Activated naive CD4-positive, alpha-beta T cell treated with anti-CD3 and anti-CD28 coated beads, Interleukin-2, amount 10 ng/mL, durations not matched to agents 7 days and 5 days (primary cell): ENCODE data around the gene TTC3.
"Not testable (repeated sequence)": the region's sequence is repeated elsewhere in the genome, so short reads cannot be mapped to it uniquely, and the experiment has no call there.

Source experiments
- CTCF ChIA-PET: fragments of 350-600 bp; sonication (Branson Sonifier 250); formaldehyde crosslinking; loops from one replicate; lab custom pipeline; 2021; ENCODE audit warnings: antibody characterized with exemption; lab: Charles Lee
- DNase-seq: peaks from one replicate; pipeline ENCODE4 v3.0.0-alpha.2; 2020
- H3K27ac Mint-ChIP-seq: one replicate; pipeline ENCODE4 v1.8.0; 2021; ENCODE audit warnings: mild to moderate bottlenecking, moderate library complexity, mixed read lengths
- H3K27me3 Mint-ChIP-seq: one replicate; pipeline ENCODE4 v1.8.0; 2021; ENCODE audit warnings: mild to moderate bottlenecking, mixed read lengths
- H3K36me3 Mint-ChIP-seq: one replicate; pipeline ENCODE4 v1.8.0; 2021; ENCODE audit warnings: mixed read lengths
- H3K4me1 Mint-ChIP-seq: one replicate; pipeline ENCODE4 v1.8.0; 2021; ENCODE audit warnings: mixed read lengths
- H3K4me3 Mint-ChIP-seq: one replicate; pipeline ENCODE4 v1.8.0; 2021; ENCODE audit warnings: mild to moderate bottlenecking, moderate library complexity, mixed read lengths
- H3K9me3 Mint-ChIP-seq: one replicate; pipeline ENCODE4 v1.8.0; 2021; ENCODE audit warnings: mixed read lengths

Gene TTC3

DNA sequence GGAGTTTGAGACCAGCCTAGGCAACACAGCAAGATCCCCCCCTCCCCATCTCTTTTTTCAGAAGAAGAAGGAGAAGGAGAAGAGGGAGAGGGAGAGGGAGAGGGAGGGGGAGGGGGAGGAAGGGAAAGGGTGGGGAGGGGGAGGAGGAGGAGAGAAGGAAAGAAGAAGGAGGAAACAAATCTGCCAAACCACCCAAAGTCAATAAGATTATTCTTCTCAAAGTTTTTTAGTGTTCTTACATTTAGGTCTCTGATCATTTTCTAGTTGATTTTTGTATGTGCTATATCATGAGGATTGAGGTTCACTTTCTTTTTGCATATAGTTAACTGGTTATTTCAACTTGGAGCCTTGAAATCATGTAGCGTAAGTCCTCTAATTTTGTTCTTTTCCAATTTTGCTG is 137.7 kb downstream of the TTC3 start:
- Mint-ChIP-seq H3K27ac (no peak overlapping the region), H3K4me3 (no peak overlapping the region), H3K4me1 (peaks cover 30% of the 10 kb centered on the region), H3K36me3 (peaks cover 4% of the 10 kb centered on the region), H3K9me3 (peaks cover 6% of the 10 kb centered on the region), H3K27me3 (peaks cover 16% of the 10 kb centered on the region)
- DNase-seq = no peak
- CTCF ChIA-PET = no interaction called here

DNA sequence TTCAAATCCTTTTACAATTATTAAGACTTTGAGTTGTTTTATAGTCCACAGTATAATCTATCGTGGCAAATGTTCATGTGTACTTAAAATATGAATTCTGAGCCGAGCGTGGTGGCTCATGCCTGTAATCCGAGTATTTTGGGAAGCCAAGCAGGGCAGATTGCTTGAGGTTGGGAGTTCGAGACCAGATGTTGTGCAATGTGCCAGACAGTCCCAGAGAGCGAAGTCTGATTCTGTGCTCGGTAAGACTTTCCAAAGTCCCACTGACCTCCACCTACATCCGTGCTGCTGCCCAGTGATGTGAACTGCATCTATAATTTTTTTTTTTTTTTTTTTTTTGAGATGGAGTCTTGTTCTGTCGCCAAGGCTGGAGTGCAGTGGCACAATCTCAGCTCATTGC is 141.9 kb downstream of the TTC3 start:
- H3K27me3 Mint-ChIP-seq = peaks cover 12% of the 10 kb centered on the region
- H3K27ac Mint-ChIP-seq = no peak overlapping the region
- DNase-seq = no peak
- peaks cover 10% of the 10 kb centered on the region for H3K4me1 Mint-ChIP-seq
- CTCF ChIA-PET = no interaction called here
- H3K9me3 Mint-ChIP-seq = peaks cover under 1% of the 10 kb centered on the region
- H3K36me3 Mint-ChIP-seq = no peaks in the 10 kb centered on the region
- H3K4me3 Mint-ChIP-seq = no peak overlapping the region

DNA sequence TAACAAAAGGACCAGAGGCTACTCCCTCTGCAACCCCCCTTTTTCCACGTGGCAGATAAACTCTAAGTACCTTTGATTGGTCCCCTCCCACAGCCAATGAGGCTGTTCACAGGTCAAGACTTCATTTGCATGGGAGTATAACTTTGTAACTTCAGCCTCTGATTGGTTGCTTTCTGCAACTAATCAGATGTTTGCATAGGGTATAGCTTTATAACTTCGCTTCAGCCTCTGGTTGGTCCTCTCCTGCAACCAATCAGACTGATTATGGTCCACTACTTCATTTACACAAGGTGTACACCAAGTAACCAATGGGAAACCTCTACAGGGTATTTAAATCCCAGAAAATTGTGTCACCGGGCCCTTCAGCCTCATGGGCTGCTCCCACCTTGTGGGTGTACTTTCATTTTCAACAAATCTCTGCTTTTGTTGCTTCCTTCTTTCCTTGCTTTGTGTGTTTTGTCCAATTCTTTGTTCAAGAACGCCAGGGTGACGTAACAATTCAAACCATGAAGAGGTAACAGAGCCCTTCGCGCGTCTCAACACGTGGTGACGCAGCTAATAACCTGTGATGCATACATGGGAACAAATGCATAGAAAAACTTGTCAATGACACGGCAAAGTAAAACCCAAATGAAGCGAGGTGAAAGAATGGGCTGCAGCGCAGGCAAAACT is 146.8 kb downstream of the TTC3 start:
- Mint-ChIP-seq H3K27me3 (no peaks in the 10 kb centered on the region), H3K4me1 (peaks cover 54% of the 10 kb centered on the region), H3K27ac (peak overlapping the region; percentile 92), H3K36me3 (peaks cover 28% of the 10 kb centered on the region), H3K4me3 (peak overlapping the region; percentile 87), H3K9me3 (no peaks in the 10 kb centered on the region)
- CTCF ChIA-PET = interaction anchor here (1.0 to 1.4 kb wide), 2 partner anchors 12 to 48 kb away, joined by 3 to 4 read pairs; no protein-coding TSS in a partner anchor
- no peak for DNase-seq

DNA sequence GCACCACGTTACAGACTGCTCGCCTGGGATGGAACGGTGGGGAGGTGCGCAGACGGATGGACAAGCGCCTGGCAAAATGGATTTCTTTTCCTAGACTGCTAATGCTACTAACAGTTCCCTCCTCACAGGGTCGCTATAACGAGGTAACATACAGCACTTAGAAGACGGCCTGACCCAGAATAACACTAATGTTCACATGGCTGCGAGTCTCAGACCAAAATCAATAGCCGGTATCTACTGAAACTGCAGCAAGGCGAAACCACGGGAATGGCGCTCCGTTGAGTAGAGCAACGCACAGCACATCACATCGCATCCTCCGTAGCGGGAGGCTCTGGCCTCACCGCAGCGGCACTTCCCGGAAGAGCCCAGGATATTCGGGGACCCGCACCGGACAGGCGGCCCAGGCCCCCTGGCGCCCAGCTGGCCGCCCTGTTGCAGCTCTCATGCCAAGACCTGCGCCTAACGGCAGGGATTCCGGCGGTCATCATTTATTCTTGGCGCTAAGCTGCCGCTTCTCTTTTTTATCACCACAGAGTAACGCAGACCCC is 147.5 kb downstream of the TTC3 start:
- Mint-ChIP-seq H3K9me3 (no peaks in the 10 kb centered on the region), H3K4me1 (peaks cover 60% of the 10 kb centered on the region), H3K36me3 (peaks cover 34% of the 10 kb centered on the region), H3K27me3 (no peaks in the 10 kb centered on the region), H3K4me3 (peak overlapping the region; percentile 87), H3K27ac (peak overlapping the region; percentile 92)
- CTCF ChIA-PET = interaction anchor here (0.9 to 1.4 kb wide), 5 partner anchors 10 to 148 kb away, joined by 3 to 5 read pairs (median 4); no protein-coding TSS in a partner anchor
- peak; percentile 60 for DNase-seq

DNA sequence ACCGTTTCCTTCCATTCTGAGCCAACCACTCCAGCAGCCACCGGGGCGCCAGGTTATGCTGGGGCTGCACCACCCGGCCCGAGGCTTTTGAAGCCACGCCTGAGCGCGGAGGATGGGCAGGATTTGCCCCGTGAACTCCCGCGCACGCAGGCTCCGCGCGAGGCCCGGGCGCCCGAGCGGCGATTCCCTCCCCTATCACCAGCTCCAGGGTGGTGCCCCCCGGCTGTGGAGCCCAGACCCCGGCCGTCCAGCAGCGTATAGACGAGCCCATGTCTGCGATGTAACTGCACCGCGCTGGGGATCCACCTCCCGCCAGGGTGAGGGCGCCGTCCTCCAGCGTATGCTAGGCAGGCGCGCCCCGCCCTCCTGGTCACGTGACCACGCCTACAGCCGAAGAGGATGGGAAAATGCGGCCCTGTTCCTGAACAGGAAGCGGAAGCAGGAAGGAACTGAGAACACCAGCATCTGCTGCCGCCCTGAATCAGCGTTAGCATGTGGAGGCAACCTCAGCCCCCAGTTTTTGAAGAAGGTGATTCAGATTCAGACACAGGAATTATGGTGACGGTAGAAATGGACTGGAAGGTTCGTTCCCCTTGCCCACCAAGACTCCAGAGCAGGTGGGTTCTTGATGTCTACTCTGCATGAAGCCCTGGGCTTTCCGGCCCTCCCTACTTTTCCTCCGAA is 148.1 kb downstream of the TTC3 start:
- H3K36me3 Mint-ChIP-seq = peaks cover 39% of the 10 kb centered on the region
- H3K27ac Mint-ChIP-seq = peak overlapping the region; percentile 92
- peak overlapping the region; percentile 87 for H3K4me3 Mint-ChIP-seq
- peaks cover 66% of the 10 kb centered on the region for H3K4me1 Mint-ChIP-seq
- CTCF ChIA-PET = interaction anchor here (0.9 to 1.4 kb wide), 5 partner anchors 9 to 148 kb away, joined by 3 to 5 read pairs (median 4); no protein-coding TSS in a partner anchor
- no peaks in the 10 kb centered on the region for H3K9me3 Mint-ChIP-seq
- peak; percentile 94 for DNase-seq
- H3K27me3 Mint-ChIP-seq = no peaks in the 10 kb centered on the region

DNA sequence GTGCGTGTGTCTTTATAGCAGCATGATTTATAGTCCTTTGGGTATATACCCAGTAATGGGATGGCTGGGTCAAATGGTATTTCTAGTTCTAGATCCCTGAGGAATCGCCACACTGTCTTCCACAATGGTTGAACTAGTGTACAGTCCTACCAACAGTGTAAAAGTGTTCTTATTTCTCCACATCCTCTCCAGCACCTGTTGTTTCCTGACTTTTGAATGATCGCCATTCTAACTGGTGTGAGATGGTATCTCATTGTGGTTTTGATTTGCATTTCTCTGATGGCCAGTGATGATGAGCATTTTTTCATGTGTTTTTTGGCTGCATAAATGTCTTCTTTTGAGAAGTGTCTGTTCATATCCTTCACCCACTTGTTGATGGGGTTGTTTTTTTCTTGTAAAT is 149.2 kb downstream of the TTC3 start:
- Mint-ChIP-seq H3K4me1 (peaks cover 76% of the 10 kb centered on the region), H3K36me3 (peaks cover 49% of the 10 kb centered on the region)
- H3K9me3 Mint-ChIP-seq, CTCF ChIA-PET, DNase-seq, H3K4me3 Mint-ChIP-seq, H3K27ac Mint-ChIP-seq, H3K27me3 Mint-ChIP-seq: not testable (repeated sequence)

DNA sequence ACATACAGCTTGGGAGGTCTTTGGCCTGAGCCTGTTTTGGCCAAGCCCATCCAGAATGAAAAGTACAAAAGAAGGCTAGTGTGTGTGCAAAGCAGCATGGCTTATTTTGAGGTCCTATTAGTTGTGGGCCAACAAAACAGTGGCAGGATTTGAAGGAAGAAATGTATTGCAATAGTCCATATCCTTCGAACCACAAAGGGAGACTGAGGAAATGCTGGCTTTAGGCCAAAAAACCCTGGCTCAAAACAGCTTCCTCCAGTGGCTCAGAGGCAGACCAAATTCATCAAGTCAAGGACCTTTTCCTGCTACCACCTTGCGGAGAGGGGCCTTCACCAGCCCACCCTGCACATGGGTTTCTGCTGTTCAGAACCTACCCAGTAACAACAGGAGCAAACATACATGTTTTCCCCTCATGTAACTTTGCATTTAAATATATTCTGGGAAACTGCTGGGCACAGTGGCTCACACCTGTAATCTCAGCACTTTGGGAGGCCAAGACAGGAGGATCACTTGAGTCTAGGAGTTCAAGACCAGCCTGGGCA is 150.8 kb downstream of the TTC3 start:
- H3K9me3 Mint-ChIP-seq = no peaks in the 10 kb centered on the region
- no peak overlapping the region for H3K4me3 Mint-ChIP-seq
- CTCF ChIA-PET = no interaction called here
- H3K4me1 Mint-ChIP-seq = peaks cover 80% of the 10 kb centered on the region
- H3K27ac Mint-ChIP-seq = peak overlapping the region; percentile 89
- peaks cover 60% of the 10 kb centered on the region for H3K36me3 Mint-ChIP-seq
- H3K27me3 Mint-ChIP-seq = no peaks in the 10 kb centered on the region
- no peak for DNase-seq

DNA sequence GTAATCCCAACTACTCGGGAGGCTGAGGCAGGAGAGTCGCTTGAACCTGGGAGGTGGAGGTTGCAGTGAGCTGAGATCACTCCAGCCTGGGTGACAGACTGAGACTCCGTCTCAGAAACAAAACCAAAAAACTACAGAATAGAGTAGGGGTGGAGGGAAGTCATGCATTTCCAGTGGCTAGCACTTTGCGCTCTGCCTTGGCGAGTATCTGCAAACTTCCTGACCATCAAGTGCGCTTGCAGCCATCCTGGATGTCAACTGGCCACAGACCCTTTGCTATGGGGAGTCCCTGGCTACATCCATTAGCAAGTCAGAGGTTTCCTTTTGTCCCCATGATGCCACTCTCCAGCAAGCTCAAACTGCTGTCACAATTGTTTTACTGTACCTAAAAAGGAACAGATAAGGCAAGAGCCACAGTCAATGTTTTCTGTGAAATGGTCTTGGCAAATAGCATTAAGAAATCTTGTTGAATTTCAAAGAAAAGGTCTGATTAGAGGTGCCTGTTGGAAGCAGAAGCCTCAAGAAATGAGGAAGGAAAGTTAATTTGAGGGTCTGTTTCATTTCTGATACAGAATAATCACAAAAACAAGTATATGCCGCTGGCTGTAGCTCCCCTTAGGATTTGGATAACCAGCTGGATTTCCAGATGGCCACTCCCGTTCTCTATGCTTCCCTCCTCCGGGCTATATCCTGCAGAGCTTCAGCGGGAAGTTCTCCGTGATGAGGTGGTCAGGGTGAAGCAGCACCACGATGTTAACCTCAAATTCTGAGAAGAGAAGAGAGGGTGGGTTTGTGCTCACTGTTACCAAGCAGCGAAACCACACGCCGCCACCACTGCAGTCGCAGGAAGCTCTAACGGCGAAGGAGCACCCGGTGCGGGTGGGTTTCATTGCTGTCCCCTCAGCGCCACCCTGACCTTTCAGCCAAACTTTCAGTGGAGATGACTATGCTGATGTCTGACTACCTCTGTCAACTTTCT is 152.1 kb downstream of the TTC3 start:
- peak; percentile 74 for DNase-seq
- Mint-ChIP-seq H3K27ac (peak overlapping the region; percentile 89), H3K36me3 (peaks cover 68% of the 10 kb centered on the region), H3K4me3 (peak overlapping the region; percentile 21), H3K4me1 (peaks cover 68% of the 10 kb centered on the region), H3K9me3 (no peaks in the 10 kb centered on the region), H3K27me3 (no peaks in the 10 kb centered on the region)
- CTCF ChIA-PET = interaction anchor here (0.9 to 1.1 kb wide), 2 partner anchors 19 to 24 kb away, joined by 3 read pairs; no protein-coding TSS in a partner anchor

DNA sequence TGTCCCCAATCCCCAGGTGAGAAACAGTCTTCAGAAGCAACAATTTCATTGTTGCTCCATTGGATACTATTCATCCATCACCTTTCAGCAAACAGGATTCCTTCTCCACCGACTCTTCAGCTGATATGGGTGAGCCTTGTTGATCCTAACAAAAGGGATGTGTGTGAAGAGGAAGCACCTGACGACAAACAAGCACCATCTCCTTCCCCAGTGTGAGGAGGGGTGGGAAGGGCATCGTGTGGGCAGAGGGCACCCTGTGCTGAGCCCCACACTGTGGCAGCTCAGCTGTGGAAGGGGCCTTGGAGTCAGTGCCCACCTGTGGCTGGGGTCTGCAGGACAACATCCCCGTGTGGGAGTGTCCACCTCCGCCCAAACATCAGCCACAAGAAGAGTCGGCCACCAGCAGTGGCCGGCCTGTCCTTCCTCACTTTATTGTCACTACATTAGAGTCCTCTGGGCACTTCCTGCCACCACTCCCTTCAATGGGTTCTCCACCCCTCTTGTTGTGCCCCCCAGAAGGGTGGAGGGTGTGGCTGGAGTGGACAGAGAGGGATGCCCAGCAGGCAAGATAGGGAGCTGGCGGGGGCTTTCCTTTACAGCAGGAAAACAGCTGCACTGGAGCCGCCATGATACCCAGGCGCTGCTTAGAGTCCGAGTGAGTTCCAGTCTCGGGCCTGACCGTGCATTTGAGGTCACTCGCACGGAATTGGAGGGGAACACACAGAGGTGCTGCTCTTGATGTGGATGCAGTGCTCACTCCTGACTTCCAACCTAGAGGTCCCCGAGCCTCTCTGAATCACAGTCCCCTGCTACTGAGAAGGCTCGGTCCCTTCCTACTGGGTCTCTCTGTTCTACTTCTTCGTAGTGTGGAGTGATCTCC is 153.2 kb downstream of the TTC3 start:
- Mint-ChIP-seq H3K27ac (peak overlapping the region; percentile 89), H3K27me3 (no peaks in the 10 kb centered on the region), H3K4me1 (peaks cover 58% of the 10 kb centered on the region), H3K4me3 (peak overlapping the region; percentile 21), H3K9me3 (no peaks in the 10 kb centered on the region), H3K36me3 (peaks cover 70% of the 10 kb centered on the region)
- DNase-seq = no peak
- CTCF ChIA-PET = interaction anchor here (0.9 to 1.1 kb wide), 2 partner anchors 18 to 23 kb away, joined by 3 read pairs; no protein-coding TSS in a partner anchor

DNA sequence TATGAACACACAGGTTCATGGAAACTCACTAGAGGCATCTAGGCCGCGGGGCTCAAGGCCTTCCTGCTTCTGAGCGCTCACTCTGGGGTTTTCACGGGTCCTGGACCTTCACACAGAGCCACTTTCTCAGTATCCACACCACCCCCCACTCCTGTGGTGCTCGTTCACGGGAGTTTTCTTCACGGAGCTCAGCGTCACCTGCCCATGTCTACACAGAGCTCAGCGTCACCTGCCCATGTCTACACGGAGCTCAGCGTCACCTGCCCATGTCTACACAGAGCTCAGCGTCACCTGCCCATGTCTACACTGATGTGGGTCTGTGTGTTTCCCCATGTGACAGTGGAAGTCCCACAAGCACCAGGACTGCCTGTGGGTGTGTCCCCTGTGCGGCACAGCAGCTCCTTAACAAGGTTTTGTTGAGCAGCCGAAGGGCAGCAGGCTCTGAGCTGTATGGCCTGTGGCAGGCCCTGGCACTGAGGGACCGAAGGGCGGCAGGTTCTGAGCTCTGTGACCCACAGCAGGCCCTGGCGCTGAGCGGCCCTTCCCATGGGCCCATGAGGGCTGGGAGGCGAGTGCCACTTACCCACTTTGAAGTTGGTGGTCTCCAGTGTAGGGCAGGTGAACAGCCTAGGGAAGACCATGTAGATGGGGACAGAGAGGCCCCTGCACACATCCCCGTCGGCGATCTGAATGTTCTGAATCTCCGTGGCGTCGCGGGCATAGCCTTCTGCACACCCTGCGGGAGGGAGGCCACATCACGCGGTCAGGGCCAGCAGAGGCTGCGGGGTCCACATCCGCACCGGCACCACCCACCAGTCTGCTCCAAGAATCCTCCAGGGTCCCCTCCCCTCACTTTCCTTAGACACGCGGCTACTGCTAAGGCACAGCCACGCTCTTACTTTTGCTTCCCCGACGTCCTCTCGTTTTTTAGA is 154.3 kb downstream of the TTC3 start:
- Mint-ChIP-seq H3K9me3 (no peaks in the 10 kb centered on the region), H3K4me1 (peaks cover 49% of the 10 kb centered on the region), H3K27me3 (no peaks in the 10 kb centered on the region), H3K4me3 (no peak overlapping the region), H3K27ac (peak overlapping the region; percentile 42), H3K36me3 (peaks cover 73% of the 10 kb centered on the region)
- no peak for DNase-seq
- CTCF ChIA-PET = no interaction called here

DNA sequence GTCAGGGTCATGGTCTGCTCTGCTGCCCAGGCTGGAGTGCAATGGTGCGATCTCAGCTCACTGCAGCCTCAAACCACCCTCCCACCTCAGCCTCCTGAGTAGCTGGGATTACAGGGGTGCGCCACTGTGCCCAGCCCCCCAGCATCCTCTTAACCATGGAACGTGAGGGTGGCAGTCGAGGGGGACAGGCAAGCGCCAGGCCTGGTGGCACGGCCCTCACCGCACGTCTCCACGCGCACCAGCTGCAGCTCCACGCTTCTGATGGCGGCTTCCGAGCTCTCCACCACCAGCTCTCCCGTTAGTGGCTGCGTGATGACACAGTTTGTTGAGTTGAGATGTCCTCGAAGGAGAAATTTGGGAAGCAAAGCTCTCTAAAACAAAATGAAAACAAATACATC is 154.9 kb downstream of the TTC3 start:
- CTCF ChIA-PET = no interaction called here
- peaks cover 73% of the 10 kb centered on the region for H3K36me3 Mint-ChIP-seq
- DNase-seq = no peak
- H3K27me3 Mint-ChIP-seq = no peaks in the 10 kb centered on the region
- peaks cover 45% of the 10 kb centered on the region for H3K4me1 Mint-ChIP-seq
- H3K27ac Mint-ChIP-seq = no peak overlapping the region
- H3K4me3 Mint-ChIP-seq = no peak overlapping the region
- H3K9me3 Mint-ChIP-seq = no peaks in the 10 kb centered on the region
